CD4-positive, alpha-beta T cell treated with Interleukin-4 for 4 hours (primary cell): Measurements from ENCODE around the gene AK3.
"Not testable (repeated sequence)": the region's sequence is repeated elsewhere in the genome, so short reads cannot be mapped to it uniquely, and the experiment has no call there.

Experiments used
- DNase-seq: peaks from one replicate; pipeline ENCODE4 v3.0.0-alpha.2; 2020

The AK3 gene

DNA sequence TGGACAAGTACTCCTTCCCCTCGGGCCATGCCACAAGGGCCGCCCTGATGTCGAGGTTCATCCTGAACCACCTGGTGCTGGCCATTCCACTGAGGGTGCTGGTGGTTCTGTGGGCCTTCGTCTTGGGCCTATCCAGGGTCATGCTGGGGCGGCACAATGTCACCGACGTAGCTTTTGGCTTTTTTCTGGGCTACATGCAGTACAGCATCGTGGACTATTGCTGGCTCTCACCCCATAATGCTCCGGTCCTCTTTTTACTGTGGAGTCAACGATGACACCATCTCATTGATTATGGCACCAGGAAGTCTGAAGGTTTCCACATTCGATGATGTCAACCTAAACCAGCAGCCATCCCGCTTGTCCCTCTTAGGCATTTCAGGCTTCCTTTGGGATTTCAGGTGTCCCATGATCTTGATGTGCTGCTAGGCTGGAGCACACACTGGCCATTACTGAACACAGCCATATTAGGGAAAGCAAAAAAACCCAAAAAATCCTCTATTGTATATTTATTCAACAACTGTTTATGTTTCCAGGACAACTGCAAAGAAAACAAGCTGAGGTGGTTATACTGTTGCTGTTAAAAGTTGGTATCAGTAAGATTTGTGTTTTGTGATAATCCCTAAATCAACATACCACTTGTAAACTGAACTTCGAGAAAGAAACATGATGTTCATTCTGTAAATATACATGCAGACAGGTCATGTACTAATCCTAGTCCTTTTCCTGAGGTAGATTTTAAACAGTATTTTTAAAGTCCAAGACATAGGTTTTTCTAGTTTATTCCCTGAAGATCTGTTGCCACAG, 77.8 kb downstream of the AK3 start:
- peak; percentile 48 for DNase-seq

DNA sequence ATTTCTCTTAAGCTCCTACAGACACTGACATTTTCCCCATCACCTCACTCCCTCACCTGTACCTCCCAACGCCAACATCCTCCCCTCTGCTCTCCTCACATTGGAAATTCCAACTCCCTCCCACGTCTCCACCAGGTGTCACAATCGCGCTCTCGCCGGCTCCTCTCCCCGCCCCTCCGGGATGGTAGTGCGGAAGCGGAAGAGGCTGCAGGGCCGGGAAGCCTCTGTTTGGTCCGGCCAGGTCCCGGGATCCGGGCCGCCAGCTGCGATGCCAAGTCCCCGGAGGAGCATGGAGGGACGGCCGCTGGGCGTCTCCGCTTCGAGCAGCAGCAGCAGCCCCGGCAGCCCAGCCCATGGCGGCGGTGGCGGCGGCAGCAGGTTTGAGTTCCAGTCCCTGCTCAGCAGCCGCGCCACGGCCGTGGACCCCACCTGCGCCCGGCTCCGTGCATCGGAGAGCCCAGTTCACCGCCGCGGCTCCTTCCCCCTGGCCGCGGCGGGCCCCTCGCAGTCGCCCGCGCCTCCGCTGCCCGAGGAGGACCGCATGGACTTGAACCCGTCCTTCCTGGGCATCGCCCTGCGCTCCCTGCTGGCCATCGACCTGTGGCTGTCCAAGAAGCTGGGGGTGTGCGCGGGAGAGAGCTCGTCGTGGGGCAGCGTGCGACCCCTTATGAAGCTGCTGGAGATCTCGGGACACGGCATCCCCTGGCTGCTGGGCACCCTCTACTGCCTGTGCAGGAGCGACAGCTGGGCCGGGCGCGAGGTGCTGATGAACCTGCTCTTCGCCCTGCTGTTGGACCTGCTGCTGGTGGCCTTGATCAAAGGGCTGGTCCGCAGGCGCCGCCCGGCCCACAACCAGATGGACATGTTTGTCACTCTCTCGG, 78.7 kb downstream of the AK3 start, which contains the start of gene PLPP6:
Gene PLPP6 (plus strand): TSS at position 187 of the 881 bp plus-strand sequence. CDS start 82 bp downstream, at position 269.
- DNase-seq: peak; percentile 75

DNA sequence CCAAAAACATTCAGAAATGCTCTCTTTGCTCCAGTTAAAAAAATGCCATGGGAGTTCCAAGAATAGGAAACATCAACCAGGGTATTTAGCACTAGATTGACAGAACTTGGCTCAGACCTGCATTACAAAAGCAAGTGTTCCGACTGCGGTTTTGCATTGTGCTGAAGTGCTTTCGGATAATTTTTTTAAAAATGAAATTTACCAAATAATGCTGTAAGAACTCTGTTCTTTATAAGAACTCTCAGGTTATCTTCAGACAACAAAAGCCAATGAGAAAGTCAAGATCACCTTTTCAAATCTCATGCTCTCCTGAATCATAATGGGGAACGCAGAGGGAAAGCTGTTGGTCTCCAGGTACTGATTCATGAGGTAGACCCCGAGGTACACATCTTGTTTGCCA, 79.4 kb downstream of the AK3 start:
- peak; percentile 27 for DNase-seq

DNA sequence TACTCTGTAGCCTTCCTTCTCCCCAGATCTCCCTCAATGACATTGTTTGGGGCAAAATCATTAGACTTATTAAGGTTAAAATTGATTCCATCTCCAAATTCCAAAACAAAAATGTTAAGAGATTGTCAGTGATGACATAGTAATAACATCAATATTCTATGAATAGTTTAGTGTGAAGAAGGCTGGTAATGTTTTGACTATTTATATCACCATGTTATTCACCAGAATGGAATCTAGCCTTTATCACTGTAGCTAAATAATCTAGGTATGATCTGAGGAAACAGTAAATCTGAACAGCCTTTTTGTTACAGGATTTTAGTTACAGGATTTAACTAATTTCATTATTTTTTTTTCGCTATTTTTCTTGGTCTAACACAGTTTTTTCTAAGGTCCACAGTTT, 79.8 kb downstream of the AK3 start:
- DNase-seq: no peak

DNA sequence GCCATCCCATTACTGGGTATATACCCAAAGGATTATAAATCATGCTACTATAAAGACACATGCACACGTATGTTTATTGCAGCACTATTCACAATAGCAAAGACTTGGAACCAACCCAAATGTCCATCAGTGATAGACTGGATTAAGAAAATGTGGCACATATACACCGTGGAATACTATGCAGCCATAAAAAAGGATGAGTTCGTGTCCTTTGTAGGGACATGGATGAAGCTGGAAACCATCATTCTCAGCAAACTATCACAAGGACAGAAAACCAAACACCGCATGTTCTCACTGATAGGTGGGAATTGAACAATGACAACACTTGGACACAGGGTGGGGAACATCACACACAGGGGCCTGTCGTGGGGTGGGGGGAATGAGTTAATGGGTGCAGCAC, 80.3 kb downstream of the AK3 start:
- DNase-seq: not testable (repeated sequence)
